AG04449 (cell line): ENCODE results near the gene UBAP1L.

Experiments
- CTCF ChIA-PET: fragments of 350-600 bp; formaldehyde crosslinking; extraction: SDS; loops from one replicate; lab custom pipeline; 2021; ENCODE audit warnings: antibody characterized with exemption; lab: Yijun Ruan, JAX
- POLR2A ChIA-PET: fragments of 400-600, 350-600 bp; formaldehyde crosslinking; extraction: SDS; loops from one replicate; lab custom pipeline; 2020; ENCODE audit warnings: antibody characterized with exemption, inconsistent platforms; lab: Yijun Ruan, JAX
- DNase-seq: peaks from one replicate; pipeline ENCODE4 v3.0.0-alpha.2; 2010; ENCODE audit warnings: low read depth, low spot score
- H3K4me3 ChIP-seq: 2 replicates; pipeline ENCODE4 v1.5.1; 2011; ENCODE audit warnings: low read depth, mild to moderate bottlenecking, control low read depth, low read length
- CTCF ChIP-seq: IDR thresholded peaks from one replicate; pipeline ENCODE4 v1.5.1; 2011; ENCODE audit warnings: mild to moderate bottlenecking, moderate library complexity, low read length, control low read depth, inconsistent platforms; ENCODE audit not compliant: insufficient read depth; ENCODE audit errors: missing control alignments

The UBAP1L gene

DNA sequence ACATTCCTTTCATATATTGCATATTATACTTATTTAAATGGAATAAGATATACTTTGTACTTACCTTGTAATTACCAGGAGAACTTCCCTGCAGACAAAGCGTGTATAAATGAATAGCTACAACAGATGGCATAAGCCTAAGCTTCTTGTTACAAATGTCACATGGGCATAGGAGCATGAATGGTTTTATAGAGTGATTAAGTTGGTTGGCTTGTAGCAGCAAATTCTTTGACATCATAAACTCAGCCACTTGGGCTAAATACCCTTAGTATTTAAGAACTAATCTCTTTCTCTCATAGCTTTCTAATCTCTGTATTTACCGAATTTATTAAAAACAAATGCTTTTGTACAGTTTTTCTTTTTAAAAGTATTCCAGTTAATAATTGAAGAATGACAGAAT is at the start of gene UBAP1L:
UBAP1L (minus strand) TSS at position 115 of the 400 bp plus-strand sequence. CDS start 8,985 bp downstream, outside the sequence.
- POLR2A ChIA-PET, result no interaction called here
- CTCF ChIA-PET, result interaction anchor here (0.9 to 7.8 kb wide), 5 partner anchors 9 to 62 kb away, joined by 4 to 79 read pairs (median 4); no protein-coding TSS in a partner anchor

DNA sequence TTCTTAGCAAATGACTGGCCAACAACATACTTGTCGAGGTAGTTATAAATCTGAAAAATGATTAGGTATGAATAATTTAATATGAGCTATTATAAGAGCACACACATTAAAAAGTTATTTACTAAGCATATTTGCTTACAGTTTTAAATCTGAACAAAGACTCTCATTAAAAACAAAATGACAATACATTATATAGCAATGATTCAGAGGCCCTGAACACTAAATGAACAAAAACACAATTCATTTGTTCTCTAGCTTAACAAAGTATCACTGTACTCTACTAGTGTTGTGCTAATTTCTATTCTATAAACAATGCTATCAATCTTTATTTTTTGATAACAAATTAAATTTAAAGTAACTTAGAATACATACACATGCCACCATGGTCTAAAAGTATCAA is 49.1 kb upstream of the UBAP1L start:
- no peak for DNase-seq
- CTCF ChIA-PET, result interaction anchor here (0.6 to 1.2 kb wide), 3 partner anchors 19 to 354 kb away, joined by 3 to 4 read pairs (median 3); no protein-coding TSS in a partner anchor
- POLR2A ChIA-PET, result no interaction called here
- no peak for TF ChIP-seq CTCF
- H3K4me3 ChIP-seq, result no peak overlapping the region

More for the DNA sequence above, at the start of gene UBAP1L:
- no peak within 1 kb of the TSS for H3K4me3 ChIP-seq
- DNase-seq, result no peak
- no peak for TF ChIP-seq CTCF

DNA sequence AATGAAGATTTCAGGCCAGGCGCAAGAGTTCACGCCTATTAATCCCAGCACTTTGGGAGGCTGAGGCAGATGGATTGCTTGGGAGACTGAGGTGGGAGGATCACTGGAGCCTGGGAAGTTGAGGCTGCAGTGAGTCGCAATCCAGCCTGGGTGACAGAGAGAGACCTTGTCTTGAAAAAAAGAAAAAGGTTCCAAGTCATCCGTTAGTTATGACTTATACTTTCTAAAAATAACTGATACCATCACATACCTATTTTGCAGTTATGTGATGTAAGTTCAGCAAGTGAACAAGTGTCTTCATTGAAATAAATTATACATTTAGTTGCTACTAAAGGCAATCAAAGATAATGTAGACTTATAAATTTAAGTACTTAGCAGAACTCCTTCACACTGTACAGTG is 48.0 kb upstream of the UBAP1L start:
- DNase-seq, result no peak
- POLR2A ChIA-PET, result no interaction called here
- no peak for TF ChIP-seq CTCF
- no peak overlapping the region for H3K4me3 ChIP-seq
- CTCF ChIA-PET, result interaction anchor here (0.8 to 2.0 kb wide), 3 partner anchors 10 to 108 kb away, joined by 4 to 7 read pairs (median 4); no protein-coding TSS in a partner anchor

- DNase-seq, result no peak
- TF ChIP-seq CTCF, result no peak
- ChIA-PET CTCF (no interaction called here), POLR2A (no interaction called here)
- no peak overlapping the region for H3K4me3 ChIP-seq
Observed at GRCh38 chr15:65156692-65157091, 41.7 kb upstream of the UBAP1L start.

DNA sequence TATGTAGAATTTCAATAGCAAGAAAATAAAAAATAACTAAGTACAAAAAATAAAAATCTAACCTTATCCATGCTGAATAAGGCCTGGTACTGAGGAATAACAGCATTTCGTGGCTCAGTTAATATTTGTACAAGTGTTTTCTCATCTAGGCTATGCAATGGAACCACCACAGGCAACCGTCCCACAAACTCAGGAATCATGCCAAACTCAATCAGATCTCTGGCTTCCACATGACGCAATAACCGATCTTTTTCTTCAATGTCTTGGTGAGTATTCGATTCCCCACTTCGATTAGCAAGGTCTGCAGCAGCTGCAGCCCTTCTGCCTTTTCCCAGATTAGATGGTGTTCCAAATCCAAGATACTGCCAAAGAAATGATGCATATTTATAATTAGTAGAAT is 39.7 kb upstream of the UBAP1L start:
- H3K4me3 ChIP-seq, result no peak overlapping the region
- ChIA-PET CTCF (no interaction called here), POLR2A (no interaction called here)
- no peak for TF ChIP-seq CTCF
- no peak for DNase-seq

DNA sequence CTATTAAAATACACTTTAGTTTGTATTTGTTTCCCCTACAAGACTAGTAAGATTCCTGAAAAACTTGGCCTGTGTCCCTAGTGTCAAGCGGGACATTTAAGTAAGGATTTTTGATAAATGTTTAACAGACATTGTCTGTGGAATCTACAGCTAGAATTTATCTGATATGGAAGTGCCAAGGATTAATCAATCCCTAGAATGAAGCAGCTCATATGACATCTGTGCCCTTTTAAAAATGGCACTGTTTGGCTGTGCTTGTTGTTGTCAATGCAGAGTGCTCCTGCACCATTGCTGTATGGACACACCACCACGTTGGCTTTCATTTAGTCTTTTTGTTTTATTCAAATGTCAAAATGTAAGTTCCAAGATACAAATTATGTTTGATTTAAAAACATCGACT is 32.9 kb upstream of the UBAP1L start:
- ChIA-PET CTCF (interaction anchor here (0.9 kb wide), 1 partner anchor 18 kb away, joined by 3 read pairs; no protein-coding TSS in a partner anchor), POLR2A (no interaction called here)
- no peak for DNase-seq
- no peak overlapping the region for H3K4me3 ChIP-seq
- no peak for TF ChIP-seq CTCF
